B cell (primary cell): ENCODE results near the gene CYTH3.
"Not testable (repeated sequence)": the region's sequence is repeated elsewhere in the genome, so short reads cannot be mapped to it uniquely, and the experiment has no call there.

Source experiments
- CTCF ChIP-seq: fragments of 200-600 bp; IDR thresholded peaks from one replicate; pipeline ENCODE4 v1.8.0; 2022; ENCODE audit warnings: antibody characterized with exemption, mild to moderate bottlenecking
- EZH2 ChIP-seq: IDR thresholded peaks from 2 replicates; pipeline ENCODE4 v1.6.1; 2012; ENCODE audit warnings: borderline replicate concordance, low read depth, mild to moderate bottlenecking, moderate library complexity, low read length; ENCODE audit not compliant: insufficient read depth, poor library complexity, severe bottlenecking

GRCh38 chr7:6283391-6284054 is 11.1 kb upstream of the CYTH3 start:
- TF ChIP-seq EZH2, CTCF: not testable (repeated sequence)
